H1 (cell line): ENCODE data around the gene FBXO34. TPM values are rescaled to one million over a fixed set of nuclear protein-coding genes. Genes with fewer than 3 reads are reported as not detected.

Experiments
- BACH1 ChIP-seq: IDR thresholded peaks from 2 replicates; pipeline ENCODE4 v1.6.1; 2012; ENCODE audit warnings: low read length, improper control_type of control experiment
- CBX5 ChIP-seq: fragments of 300-800, 300-1000 bp; sonication (generic); IDR thresholded peaks from 2 replicates; pipeline ENCODE4 v1.7.1; 2016; ENCODE audit warnings: antibody characterized with exemption, low read length, low read depth
- EP300 ChIP-seq, 2 experiments: IDR thresholded peaks; 1 replicate in 1 of 2; 2 replicates in 1 of 2; pipeline ENCODE4 v1.6.1; 2011 to 2012; ENCODE audit warnings: low read depth in 2 of 2, low read length in 2 of 2, mild to moderate bottlenecking in 2 of 2, borderline replicate concordance in 1 of 2, inconsistent platforms in 1 of 2, moderate library complexity in 1 of 2
- HDAC6 ChIP-seq: IDR thresholded peaks from one replicate; pipeline ENCODE4 v1.7.1; 2012; ENCODE audit warnings: low read depth, mild to moderate bottlenecking, inconsistent platforms, low read length, moderate library complexity
- JUND ChIP-seq: IDR thresholded peaks from 2 replicates; pipeline ENCODE4 v1.6.1; 2011; ENCODE audit warnings: mild to moderate bottlenecking, improper control_type of control experiment, low read length
- RBBP5 ChIP-seq: IDR thresholded peaks from 2 replicates; pipeline ENCODE4 v1.7.1; 2012; ENCODE audit warnings: low read depth, mild to moderate bottlenecking, inconsistent platforms, low read length, moderate library complexity, borderline replicate concordance
- RNF2 ChIP-seq: fragments of 200-900, 300-1000 bp; sonication (generic); IDR thresholded peaks from 2 replicates; pipeline ENCODE4 v1.7.1; 2016; ENCODE audit warnings: borderline replicate concordance, low read depth, mild to moderate bottlenecking, antibody characterized with exemption, low read length; ENCODE audit not compliant: poor library complexity, severe bottlenecking; ENCODE audit errors: missing control alignments
- ZNF274 ChIP-seq: IDR thresholded peaks from 2 replicates; pipeline ENCODE4 v1.7.0; 2012; ENCODE audit warnings: low read length, borderline replicate concordance; ENCODE audit errors: extremely low read depth
- polyA plus RNA-seq, 7 experiments: library from polyadenylated mRNA; depleted of rRNA in 3 of 7; stranded (reverse) in 5 of 7; unstranded in 2 of 7; fragments of >200 nt in 5 of 7; fragments of 200-250 nt in 2 of 7; gene quantifications; 1 replicate in 5 of 7; 2 replicates in 1 of 7; 4 replicates in 1 of 7; pipeline versions ENCODE4 v1.2.1 to v1.2.3, GENCODE V29; 2011 to 2013; ENCODE audit warnings: missing spikeins in 2 of 7, mixed read lengths in 2 of 7
- total RNA-seq: library from RNA; stranded (reverse); fragmentation: NEBNext Ultra II Directional; extraction: Animal tissue kit (Norgen Biotek cat#: 25700); gene quantifications from 2 replicates; pipeline ENCODE4 v1.2.1, GENCODE V29; 2021
- TF ChIP-seq, protein P1 (sequence below): fragments of 300-600 bp; sonication (generic); IDR thresholded peaks from 2 replicates; pipeline ENCODE4 v1.7.1; 2012; ENCODE audit warnings: low read length, moderate library complexity, mild to moderate bottlenecking, inconsistent platforms; ENCODE audit not compliant: insufficient replicate concordance

FBXO34 gene
- total and polyA plus RNA-seq, 2 of the 8 experiments (the other 6 are each of a cell fraction or from before 2014, with no cell fraction given): 7.0 to 14.4 TPM

DNA sequence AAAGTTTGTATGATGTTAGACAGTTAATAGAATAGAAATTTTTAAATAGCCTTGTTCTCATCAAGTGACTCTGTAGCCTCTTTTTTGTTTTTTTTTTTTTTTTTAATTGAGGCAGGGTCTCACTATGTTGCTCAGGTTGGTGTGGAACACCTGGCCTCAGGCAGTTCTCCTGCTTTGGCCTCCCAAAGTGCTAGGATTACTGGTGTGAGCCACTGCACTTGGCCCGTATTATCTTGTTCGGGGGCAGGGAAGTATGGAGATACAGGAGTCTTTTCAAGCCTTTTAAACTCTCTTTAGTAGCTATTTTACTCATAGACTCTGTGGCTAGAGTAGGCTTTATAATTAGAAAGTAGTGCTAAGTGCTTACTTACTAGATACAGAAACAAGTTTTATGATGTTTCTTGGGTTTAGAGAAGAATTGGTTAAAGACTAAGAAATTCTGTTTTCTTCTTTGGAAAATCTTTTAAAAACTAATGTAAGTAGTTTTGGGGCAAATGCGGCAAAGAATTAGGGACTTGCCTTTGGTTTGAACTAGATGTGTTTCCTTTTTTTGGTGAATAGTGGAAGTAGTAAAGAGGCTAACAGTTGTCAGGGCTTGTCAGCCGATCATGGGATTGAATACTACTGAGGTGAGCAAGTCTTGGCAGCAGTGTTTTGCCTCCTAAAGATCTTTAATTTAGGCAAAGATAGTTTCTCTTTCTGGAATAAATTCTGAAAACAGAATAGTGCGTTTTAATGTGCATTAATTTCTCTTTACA, 31.3 kb downstream of the FBXO34 start (continued):
- TF ChIP-seq, protein P1, sequence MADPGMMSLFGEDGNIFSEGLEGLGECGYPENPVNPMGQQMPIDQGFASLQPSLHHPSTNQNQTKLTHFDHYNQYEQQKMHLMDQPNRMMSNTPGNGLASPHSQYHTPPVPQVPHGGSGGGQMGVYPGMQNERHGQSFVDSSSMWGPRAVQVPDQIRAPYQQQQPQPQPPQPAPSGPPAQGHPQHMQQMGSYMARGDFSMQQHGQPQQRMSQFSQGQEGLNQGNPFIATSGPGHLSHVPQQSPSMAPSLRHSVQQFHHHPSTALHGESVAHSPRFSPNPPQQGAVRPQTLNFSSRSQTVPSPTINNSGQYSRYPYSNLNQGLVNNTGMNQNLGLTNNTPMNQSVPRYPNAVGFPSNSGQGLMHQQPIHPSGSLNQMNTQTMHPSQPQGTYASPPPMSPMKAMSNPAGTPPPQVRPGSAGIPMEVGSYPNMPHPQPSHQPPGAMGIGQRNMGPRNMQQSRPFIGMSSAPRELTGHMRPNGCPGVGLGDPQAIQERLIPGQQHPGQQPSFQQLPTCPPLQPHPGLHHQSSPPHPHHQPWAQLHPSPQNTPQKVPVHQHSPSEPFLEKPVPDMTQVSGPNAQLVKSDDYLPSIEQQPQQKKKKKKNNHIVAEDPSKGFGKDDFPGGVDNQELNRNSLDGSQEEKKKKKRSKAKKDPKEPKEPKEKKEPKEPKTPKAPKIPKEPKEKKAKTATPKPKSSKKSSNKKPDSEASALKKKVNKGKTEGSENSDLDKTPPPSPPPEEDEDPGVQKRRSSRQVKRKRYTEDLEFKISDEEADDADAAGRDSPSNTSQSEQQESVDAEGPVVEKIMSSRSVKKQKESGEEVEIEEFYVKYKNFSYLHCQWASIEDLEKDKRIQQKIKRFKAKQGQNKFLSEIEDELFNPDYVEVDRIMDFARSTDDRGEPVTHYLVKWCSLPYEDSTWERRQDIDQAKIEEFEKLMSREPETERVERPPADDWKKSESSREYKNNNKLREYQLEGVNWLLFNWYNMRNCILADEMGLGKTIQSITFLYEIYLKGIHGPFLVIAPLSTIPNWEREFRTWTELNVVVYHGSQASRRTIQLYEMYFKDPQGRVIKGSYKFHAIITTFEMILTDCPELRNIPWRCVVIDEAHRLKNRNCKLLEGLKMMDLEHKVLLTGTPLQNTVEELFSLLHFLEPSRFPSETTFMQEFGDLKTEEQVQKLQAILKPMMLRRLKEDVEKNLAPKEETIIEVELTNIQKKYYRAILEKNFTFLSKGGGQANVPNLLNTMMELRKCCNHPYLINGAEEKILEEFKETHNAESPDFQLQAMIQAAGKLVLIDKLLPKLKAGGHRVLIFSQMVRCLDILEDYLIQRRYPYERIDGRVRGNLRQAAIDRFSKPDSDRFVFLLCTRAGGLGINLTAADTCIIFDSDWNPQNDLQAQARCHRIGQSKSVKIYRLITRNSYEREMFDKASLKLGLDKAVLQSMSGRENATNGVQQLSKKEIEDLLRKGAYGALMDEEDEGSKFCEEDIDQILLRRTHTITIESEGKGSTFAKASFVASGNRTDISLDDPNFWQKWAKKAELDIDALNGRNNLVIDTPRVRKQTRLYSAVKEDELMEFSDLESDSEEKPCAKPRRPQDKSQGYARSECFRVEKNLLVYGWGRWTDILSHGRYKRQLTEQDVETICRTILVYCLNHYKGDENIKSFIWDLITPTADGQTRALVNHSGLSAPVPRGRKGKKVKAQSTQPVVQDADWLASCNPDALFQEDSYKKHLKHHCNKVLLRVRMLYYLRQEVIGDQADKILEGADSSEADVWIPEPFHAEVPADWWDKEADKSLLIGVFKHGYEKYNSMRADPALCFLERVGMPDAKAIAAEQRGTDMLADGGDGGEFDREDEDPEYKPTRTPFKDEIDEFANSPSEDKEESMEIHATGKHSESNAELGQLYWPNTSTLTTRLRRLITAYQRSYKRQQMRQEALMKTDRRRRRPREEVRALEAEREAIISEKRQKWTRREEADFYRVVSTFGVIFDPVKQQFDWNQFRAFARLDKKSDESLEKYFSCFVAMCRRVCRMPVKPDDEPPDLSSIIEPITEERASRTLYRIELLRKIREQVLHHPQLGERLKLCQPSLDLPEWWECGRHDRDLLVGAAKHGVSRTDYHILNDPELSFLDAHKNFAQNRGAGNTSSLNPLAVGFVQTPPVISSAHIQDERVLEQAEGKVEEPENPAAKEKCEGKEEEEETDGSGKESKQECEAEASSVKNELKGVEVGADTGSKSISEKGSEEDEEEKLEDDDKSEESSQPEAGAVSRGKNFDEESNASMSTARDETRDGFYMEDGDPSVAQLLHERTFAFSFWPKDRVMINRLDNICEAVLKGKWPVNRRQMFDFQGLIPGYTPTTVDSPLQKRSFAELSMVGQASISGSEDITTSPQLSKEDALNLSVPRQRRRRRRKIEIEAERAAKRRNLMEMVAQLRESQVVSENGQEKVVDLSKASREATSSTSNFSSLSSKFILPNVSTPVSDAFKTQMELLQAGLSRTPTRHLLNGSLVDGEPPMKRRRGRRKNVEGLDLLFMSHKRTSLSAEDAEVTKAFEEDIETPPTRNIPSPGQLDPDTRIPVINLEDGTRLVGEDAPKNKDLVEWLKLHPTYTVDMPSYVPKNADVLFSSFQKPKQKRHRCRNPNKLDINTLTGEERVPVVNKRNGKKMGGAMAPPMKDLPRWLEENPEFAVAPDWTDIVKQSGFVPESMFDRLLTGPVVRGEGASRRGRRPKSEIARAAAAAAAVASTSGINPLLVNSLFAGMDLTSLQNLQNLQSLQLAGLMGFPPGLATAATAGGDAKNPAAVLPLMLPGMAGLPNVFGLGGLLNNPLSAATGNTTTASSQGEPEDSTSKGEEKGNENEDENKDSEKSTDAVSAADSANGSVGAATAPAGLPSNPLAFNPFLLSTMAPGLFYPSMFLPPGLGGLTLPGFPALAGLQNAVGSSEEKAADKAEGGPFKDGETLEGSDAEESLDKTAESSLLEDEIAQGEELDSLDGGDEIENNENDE: no peak
- TF ChIP-seq RNF2 (no peak), ZNF274 (no peak), CBX5 (no peak), HDAC6 (no peak), RBBP5 (no peak), EP300 (IDR thresholded peaks at IDR 0.05; ENCODE audit: borderline replicate concordance in 1 of 2, low read depth in 2 of 2, low read length in 2 of 2) (no peak), BACH1 (no peak), JUND (no peak)
